ENCODE results near the gene AMH.
A peak's percentile ranks its signal among the peaks of the same experiment; 100 is the strongest.
"Not testable (repeated sequence)": the region's sequence is repeated elsewhere in the genome, so short reads cannot be mapped to it uniquely, and the experiment has no call there.

AMH gene

DNA sequence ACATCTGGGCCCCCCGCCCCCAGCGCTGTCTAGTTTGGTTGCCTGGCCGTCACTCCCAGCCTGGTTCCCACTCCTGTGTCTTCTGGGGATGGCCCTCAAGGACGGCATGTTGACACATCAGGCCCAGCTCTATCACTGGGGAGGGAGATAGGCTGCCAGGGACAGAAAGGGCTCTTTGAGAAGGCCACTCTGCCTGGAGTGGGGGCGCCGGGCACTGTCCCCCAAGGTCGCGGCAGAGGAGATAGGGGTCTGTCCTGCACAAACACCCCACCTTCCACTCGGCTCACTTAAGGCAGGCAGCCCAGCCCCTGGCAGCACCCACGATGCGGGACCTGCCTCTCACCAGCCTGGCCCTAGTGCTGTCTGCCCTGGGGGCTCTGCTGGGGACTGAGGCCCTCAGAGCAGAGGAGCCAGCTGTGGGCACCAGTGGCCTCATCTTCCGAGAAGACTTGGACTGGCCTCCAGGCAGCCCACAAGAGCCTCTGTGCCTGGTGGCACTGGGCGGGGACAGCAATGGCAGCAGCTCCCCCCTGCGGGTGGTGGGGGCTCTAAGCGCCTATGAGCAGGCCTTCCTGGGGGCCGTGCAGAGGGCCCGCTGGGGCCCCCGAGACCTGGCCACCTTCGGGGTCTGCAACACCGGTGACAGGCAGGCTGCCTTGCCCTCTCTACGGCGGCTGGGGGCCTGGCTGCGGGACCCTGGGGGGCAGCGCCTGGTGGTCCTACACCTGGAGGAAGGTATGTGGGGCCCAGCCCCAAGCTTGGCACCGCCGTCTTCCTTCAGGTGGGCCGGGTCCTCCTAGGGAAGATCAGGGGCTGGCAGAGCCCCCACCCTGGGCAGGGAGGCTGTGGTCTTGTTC is at the start of gene AMH:
TSS of gene AMH (plus strand) at position 314 of the 857 bp plus-strand sequence. CDS start at position 324, 10 bp downstream.
- no peak for DNase-seq (ENCODE audit: low read depth)

DNA sequence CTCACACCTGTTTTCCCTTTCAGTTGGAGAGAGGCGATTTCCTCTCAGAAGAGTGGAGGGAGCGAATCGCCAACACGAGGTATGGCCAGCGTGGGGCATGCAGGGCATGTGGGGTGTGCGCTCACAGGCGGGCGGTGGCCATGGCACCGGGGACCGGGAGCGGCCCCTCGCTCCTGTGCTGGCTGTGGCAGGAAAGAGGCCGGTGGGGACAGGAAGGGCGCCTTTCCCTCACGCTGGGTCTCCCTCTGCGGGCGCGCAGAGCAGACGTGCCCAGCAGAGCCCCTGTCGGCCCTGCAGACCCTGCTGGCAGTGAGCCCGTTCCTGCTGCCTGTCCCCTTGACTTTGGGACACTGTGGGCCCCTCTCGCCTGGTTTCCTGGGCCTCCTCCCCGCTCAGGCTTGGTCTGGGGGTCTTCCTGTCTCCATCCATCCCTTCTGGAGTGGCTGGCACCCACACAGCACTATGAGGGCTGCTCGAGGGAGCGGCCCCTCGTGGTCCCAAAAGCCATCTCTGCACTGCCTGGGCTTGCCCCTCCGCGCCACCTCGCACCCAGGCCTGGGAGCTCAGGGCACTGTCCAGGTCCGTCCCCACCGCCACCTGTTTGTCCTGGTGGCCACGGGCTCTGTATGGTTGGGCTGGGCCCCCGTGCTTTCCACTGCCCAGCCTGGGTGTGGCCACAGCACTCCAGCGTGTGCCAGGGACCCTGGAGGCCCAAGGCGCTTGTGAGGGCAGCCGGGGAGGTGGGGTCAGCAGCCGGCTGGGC is 49.1 kb upstream of the AMH start:
- DNase-seq (ENCODE audit: low read depth): no peak

DNA sequence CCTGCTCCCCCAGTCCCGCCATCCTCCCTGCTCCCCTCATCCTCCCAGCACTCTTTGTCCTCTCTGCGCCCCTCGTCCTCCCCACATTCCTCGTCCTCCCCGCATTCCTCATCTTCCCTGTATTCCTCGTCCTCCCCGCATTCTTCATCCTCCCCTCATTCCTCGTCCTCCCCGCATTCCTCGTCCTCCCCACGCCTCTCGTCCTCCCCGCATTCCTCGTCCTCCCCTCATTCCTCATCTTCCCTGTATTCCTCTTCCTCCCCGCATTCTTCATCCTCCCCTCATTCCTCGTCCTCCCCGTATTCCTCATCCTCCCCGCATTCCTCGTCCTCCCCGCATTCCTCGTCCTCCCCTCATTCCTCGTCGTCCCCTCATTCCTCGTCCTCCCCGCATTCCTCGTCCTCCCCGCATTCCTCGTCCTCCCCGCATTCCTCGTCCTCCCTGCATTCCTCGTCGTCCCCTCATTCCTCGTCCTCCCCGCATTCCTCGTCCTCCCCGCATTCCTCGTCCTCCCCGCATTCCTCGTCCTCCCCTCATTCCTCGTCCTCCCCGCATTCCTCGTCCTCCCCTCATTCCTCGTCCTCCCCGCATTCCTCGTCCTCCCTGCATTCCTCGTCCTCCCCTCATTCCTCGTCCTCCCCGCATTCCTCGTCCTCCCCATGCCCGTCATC is 48.4 kb upstream of the AMH start:
- not testable (repeated sequence) for DNase-seq (ENCODE audit: low read depth)

DNA sequence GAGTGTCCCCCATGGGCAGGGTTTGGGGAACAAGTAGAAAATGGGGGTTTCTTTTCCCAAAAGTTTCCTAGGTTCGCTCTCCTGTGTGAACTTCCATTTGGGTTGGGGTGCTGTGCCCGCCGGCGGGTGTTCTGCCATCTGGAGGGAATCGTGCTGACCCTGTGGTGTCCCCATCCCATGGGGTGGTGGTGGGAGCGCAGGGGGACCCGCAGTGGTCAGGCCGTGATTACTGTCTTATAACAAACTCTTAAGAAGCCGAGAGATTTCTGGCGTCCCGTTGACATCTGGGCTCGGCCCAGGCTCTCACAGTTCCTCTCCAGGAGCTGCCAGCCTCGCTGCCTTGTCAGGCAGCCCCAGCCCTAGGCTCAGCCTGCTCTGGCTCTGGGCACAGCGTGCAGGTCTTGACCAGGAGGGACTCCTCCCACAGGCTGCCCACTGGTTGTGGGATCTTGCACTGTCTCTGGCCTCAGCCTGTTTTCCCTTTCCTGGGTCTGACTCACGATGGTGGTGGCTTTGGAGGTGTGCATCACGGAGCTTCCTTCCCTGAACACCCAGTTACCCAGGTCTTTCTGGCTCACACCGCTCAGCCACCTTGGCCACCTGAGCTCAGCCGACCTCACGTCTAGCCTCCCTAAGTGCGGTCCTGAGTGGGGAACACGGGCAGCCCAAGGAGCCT is 47.5 kb upstream of the AMH start:
- DNase-seq (ENCODE audit: low read depth): no peak

DNA sequence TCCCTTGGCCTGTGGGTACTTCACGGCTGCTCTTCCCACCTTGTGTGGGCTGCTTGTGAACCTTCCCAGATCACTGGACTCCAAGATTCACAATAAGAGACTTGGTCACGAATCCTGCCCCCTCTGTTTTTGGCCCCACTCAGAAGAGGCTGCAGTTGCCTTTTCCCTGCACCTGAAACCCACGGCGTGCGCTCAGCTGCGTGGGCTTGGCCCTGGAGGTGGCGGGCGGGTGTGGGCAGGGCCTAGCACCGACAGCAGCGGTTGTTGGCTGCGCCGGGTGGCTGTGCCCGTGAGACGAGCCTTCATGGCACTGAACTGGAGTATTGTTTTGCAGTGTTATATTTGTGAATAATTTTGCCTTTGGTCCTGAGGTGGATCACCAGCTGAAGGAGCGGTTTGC is 46.8 kb upstream of the AMH start:
- DNase-seq (ENCODE audit: low read depth): no peak

DNA sequence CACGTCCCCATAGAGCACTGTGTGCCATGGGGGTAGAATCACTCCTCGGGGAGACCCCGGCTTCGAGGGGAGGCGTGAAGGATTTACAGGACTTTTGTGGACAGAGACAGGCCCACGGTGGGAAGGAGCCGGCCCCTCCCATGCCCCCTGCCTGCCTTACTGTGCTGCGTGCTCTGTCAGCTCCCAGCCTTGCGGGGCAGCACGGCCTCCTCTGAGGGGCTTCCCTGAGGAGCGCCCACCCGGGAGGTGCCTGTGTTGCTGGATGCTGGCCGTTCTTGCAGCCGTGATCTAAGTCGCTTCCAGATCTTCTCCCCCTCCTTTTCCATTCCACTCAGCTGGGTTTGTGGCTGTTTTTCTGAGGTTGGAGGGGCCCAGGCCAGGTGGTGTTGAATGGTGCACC is 42.1 kb upstream of the AMH start:
- no peak for DNase-seq (ENCODE audit: low read depth)

DNA sequence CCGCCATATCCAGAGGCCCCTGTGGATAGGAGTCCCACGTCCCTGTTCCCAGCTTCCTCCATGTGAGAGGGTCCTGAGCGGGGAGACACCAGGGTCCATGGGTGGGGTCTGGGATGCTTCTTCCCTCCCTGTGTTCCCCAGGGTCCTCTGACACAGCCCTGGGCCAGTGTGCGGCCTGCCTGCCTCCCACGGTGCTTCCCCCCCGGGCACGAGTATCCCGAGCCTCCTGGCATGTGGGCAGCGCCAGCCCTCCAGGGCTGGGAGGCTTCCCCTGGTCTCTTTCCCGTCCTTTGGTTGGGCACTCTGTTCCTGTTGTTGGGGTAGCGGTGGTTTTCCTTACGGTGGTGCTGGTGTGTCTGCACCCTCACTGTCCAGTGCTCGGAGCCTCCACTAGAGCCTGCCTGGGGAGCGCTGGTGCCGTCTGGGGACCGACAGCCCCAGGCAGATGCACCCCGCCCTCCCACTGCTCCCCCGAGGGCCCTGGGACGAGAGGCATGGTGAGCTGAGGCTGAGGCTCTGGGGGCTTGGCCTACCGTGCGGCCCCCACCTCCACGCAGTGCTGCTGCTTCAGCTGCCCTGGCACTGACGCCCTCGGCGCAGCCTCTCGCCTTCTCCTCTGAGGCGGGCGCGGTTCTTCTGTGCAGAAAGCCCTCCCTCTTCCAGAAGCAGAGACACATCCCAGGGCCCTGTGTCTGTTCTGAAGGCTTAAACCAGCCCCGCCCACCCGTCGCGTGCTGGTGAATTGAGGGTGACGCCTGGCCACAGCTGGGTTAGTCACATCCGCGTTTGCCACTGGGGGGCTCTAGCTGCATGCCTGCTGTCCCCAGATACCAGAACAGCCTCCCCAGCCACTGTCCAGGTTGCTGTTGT is 40.9 kb upstream of the AMH start:
- DNase-seq (ENCODE audit: low read depth): peak; percentile 53

DNA sequence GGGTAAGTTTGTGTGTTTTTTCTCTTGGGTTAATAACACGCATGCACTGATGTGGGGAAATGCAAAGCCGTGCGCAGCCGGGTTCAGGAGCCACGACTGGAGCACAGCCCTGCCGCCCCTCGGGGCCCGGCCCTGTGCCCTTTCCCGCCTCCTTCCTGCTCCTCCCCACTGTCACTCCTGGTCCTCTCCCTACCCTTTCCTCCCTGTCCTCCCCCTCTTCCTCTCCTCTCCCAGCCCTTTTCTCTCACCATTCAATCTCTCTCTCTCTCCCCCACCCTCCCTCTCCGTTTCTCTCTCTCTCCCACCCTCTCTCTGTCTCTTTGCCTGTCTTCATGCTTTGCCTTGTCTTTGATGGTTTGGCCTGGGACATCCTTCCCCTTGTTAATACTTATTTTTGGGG is 40.1 kb upstream of the AMH start:
- no peak for DNase-seq (ENCODE audit: low read depth)

DNA sequence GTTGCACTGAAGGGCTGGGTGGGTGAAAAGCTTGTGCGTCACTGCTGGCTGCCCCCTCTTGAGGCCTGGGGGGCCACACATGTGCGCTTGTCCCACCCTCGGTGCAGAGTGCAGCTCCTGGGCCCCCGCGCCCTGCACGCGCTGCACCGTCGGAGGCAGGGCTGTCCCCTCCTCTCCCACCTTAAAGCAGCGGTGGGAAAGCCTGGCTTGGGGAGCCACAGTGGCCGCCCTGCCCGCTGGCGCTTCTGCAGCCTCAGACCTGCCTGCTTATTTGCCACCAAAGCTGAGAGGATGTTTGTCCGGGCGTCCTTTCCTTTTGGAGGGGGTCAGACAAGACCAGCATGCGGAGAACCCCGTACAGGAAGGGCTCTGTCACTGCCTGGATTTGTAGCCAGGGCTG is 39.7 kb upstream of the AMH start:
- no peak for DNase-seq (ENCODE audit: low read depth)

DNA sequence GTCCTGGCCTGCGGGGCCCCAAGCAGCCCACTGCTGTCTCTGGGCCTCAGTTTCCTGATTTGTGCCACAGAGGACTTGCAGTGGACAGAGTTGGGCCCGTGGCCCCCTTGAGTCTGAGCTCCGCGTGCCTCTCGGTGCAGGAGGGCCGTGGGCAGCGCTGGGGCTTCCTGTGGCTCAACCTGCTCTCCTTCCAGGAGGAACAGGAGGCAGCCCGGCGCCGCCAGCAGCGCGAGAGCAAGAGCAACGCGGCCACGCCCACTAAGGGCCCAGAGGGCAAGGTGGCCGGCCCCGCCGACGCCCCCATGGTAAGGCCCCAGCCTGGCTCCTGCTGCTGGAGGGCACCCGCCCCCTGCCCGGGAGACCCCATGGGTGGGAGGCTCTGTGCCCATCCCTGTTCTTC is 38.9 kb upstream of the AMH start:
- DNase-seq (ENCODE audit: low read depth): no peak

DNA sequence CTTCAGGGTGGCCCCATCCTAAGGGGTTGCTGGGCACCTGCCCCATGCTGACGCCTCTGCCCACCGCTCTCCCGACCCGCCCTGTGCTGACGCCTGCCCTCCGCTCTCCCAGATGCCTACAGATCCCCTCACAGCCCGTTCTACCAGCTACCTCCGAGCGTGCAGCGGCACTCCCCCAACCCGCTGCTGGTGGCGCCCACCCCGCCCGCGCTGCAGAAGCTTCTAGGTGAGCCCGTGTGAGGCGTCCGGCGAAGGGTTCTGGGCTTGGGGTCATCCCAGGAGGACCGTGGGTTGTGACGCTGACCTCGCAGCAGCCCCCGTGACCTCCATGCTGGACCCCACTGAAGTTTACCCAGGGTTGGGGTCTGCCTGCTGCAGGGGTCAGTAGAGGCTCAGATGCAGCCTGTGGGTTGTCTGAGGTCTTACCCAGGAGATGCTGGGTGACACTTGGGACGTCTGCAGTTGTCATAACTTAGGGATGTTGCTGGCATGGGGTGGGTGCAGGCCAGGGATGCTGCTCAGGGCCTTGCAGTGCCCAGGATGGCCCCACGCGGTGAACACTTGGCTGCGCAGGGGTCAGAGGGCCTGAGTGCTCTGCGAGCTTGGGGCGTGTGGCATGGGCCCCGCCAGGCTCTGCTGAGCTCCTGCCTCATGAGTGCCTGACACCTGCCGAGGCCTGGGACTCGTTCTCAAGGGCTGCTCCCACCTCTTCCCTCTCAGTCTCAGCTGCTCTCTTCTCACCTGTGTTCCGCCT is 38.0 kb upstream of the AMH start:
- DNase-seq (ENCODE audit: low read depth): no peak

DNA sequence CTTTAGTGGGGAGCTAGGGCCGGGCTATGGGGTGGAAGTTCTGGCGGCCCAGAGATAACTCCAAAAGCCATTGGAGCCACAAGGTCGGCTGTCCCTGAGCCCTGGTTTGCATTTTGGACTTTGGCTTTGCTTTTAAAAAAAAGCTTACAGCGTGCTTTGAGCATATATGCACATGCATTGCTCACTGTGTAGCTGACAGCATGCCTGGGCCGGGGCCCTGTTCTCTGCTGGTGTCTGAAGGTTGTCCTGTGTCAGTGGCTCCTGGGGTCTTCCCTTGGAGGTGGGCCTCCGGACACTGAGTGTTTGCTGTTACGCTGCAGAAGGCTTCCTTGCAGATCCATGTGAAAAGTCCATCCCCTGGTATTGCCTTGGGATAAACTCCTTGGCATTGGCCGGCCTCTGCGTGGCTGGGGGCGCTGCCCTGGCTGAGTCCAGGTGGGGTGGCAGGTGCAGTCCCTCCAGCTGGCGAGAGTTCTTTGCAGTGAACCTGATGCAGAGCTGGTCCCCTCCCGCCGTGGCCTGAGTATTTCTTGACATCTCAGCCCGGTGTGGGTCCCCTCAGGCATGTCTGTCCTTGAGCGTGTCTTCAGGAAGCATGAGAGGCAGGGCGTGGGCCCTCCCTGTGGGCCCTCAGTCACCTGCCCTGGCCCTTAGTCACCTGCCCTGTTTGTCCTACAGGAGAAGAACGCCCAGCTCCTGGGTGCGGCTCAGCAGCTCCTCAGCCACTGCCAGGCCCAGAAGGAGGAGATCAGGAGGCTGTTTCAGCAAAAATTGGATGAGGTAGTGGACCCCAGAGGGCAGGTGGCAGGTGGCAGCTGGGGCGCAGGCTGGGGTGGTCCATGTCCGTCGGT is 36.0 kb upstream of the AMH start:
- DNase-seq (ENCODE audit: low read depth): no peak

DNA sequence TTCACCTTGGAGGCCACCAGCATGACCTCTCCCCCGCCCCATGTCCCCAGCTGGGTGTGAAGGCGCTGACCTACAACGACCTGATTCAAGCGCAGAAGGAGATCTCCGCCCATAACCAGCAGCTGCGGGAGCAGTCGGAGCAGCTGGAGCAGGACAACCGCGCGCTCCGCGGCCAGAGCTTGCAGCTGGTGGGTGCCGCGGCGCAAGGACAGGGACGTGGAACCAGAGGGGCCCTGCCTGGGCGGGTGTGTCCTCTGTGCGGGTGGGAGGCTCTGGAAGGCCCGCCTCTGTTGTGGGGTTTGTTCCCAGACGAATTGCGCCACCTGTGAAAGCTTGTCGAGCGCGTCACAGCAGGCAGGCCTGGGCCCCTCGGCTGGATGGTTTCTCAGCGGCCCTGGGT is 35.3 kb upstream of the AMH start:
- DNase-seq (ENCODE audit: low read depth): no peak

DNA sequence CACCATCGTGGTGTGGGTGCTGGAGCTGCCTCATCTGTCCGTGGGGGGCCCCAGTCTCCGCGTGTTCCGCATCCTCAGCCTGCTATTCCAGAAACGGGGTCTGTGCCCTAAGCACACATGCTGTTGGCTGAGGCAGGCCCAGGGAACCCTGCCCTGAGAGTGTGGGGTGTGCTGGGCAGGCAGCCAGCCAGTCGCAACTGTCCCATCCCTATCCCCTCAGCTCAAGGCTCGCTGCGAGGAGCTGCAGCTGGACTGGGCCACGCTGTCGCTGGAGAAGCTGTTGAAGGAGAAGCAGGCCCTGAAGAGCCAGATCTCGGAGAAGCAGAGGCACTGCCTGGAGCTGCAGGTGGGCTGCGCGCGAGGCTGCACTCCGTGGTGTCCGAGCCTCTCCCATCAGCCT is 34.9 kb upstream of the AMH start:
- no peak for DNase-seq (ENCODE audit: low read depth)

DNA sequence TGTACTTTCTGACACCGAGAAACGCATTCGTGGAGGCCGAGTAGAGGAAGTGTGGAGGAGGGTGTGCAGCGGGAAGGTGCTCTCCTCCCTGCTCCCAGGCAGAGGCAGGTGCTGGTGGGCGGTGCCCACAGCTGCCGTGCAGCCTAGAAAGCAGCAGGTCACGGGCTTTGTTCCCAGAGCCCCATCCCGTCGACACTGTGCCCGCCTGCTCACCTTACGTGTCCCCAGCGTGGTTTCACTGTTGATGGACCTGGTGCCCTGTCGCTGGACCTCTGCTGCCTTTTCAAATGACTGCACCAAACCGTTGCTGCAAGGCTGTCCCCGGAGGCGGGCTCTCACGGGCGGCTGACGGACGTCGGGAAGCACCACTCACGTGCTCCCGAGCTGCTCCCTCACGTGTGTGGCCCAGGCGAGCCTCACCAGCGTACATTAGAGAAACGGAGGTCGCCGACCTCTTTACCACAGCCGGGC is 33.8 kb upstream of the AMH start:
- no peak for DNase-seq (ENCODE audit: low read depth)

DNA sequence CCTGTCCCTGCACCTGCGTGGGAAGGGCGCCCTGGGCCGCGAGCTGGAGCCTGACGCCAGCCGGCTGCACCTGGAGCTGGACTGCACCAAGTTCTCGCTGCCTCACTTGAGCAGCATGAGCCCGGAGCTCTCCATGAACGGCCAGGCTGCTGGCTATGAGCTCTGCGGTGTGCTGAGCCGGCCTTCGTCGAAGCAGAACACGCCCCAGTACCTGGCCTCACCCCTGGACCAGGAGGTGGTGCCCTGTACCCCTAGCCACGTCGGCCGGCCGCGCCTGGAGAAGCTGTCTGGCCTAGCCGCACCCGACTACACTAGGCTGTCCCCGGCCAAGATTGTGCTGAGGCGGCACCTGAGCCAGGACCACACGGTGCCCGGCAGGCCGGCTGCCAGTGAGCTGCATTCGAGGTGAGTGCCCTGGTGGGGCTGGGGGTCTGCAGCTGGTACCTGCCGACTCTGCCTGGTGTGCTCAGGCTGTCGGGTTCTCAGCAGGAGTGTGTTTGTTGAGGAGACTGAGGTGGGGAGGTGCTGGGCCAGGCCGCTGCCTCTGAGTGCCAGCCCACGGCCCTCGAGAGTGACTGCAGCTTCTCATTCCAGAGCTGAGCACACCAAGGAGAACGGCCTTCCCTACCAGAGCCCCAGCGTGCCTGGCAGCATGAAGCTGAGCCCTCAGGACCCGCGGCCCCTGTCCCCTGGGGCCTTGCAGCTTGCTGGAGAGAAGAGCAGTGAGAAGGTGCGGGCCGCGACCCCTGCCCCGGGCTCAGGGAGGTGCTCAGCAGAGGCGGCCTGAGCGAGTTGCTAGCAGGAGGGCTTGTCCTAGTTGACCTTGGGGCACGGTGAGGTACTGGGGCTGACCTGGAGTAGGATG is 32.5 kb upstream of the AMH start:
- DNase-seq (ENCODE audit: low read depth): no peak

DNA sequence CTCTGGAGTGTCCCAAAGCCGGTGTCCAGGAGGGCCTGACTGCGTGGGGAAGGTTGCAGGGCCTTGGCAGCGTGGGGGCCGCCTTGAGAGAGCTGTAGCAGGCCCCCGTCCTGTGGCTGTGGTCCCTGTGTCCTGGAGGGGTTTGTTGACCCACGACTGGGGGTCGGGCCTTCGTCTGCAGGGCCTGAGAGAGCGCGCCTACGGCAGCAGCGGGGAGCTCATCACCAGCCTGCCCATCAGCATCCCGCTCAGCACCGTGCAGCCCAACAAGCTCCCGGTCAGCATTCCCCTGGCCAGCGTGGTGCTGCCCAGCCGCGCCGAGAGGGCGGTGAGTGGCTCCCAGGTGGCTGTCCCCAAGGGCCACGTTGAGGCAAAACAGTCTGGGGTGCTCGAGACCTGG is 31.5 kb upstream of the AMH start:
- DNase-seq (ENCODE audit: low read depth): no peak

DNA sequence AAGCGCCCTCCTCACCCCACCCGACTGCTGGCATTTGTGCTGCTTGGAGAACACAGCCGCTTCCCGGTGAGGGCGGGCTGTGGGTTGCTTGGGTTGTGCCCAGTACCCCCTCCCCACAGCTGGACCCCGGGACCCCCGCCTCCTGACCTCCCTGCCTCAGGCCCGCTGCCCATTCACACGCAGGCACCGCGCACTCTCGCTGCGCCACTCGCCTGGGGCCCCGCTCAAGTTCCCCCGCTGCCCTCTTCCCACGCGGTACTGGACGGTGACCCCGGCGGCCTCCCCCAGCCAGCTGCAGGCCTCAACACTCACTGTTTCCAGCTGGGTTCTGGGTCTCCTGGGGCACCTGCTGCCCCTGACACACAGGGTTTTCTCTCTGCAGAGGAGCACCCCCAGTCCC is 29.4 kb upstream of the AMH start:
- no peak for DNase-seq (ENCODE audit: low read depth)

All from iris pigment epithelial cell (primary cell).